Measurements from ENCODE around the gene FIP1L1.

FIP1L1 gene

GRCh38 chr4:53476232-53477037, 99.0 kb downstream of the FIP1L1 start:
- ATAC-seq: peak; percentile 93

More at GRCh38 chr4:53476232-53477037, 99.0 kb downstream of the FIP1L1 start:
- no peak for TF ChIP-seq ZNF565 (CRISPR knock-in tag; conservative IDR thresholded peaks at IDR 0.05; ENCODE audit: low read depth)
- TF ChIP-seq ZC3H10 (CRISPR knock-in tag; IDR thresholded peaks at IDR 0.05): no peak
- no peak for TF ChIP-seq RARB (CRISPR knock-in tag; IDR thresholded peaks at IDR 0.05)
- no peak for TF ChIP-seq CREB5 (CRISPR knock-in tag; IDR thresholded peaks at IDR 0.05; ENCODE audit: low read depth)
- TF ChIP-seq PPARA (CRISPR knock-in tag; IDR thresholded peaks at IDR 0.05; ENCODE audit: borderline replicate concordance): no peak
- TF ChIP-seq GLIS3 (CRISPR knock-in tag; IDR thresholded peaks at IDR 0.05): no peak
- no peak for TF ChIP-seq PATZ1 (CRISPR knock-in tag; IDR thresholded peaks at IDR 0.05; ENCODE audit: borderline replicate concordance)
- no peak for TF ChIP-seq OSR1 (CRISPR knock-in tag; IDR thresholded peaks at IDR 0.05)
- TF ChIP-seq ZFP30 (CRISPR knock-in tag; IDR thresholded peaks at IDR 0.05): no peak
- TF ChIP-seq TOX (CRISPR knock-in tag; IDR thresholded peaks at IDR 0.05; ENCODE audit: borderline replicate concordance): no peak
- TF ChIP-seq BACH2 (CRISPR knock-in tag; IDR thresholded peaks at IDR 0.05; ENCODE audit: borderline replicate concordance): no peak
- no peak for TF ChIP-seq ZNF8 (CRISPR knock-in tag; IDR thresholded peaks at IDR 0.05)
- no peak for TF ChIP-seq TSHZ2 (CRISPR knock-in tag; IDR thresholded peaks at IDR 0.05)
- TF ChIP-seq ZNF70 (CRISPR knock-in tag; IDR thresholded peaks at IDR 0.05): no peak
- TF ChIP-seq ARNTL (CRISPR knock-in tag; IDR thresholded peaks at IDR 0.05; ENCODE audit: borderline replicate concordance, low read depth): no peak
- no peak for TF ChIP-seq POU6F1 (CRISPR knock-in tag; IDR thresholded peaks at IDR 0.05; ENCODE audit: borderline replicate concordance, low read depth)
- no peak for TF ChIP-seq ESRRG (CRISPR knock-in tag; IDR thresholded peaks at IDR 0.05)
- no peak for TF ChIP-seq ZFP3 (CRISPR knock-in tag; IDR thresholded peaks at IDR 0.05)
- no peak for TF ChIP-seq SNAI2 (CRISPR knock-in tag; IDR thresholded peaks at IDR 0.05)
- no peak for TF ChIP-seq CSRNP3 (CRISPR knock-in tag; IDR thresholded peaks at IDR 0.05)

All from SK-N-SH treated with all-trans-retinoic acid at 6 μM for 48 hours (cell line).